IPS-18a (cell line): ENCODE measurements around the gene CFAP410.
"Not testable (repeated sequence)": the region's sequence is repeated elsewhere in the genome, so short reads cannot be mapped to it uniquely, and the experiment has no call there.

Experiments
- H3K27ac ChIP-seq: one replicate; pipeline ENCODE4 v1.5.1; 2013; ENCODE audit warnings: low read length
- H3K27me3 ChIP-seq: one replicate; pipeline ENCODE4 v1.6.1; 2013; ENCODE audit warnings: mild to moderate bottlenecking, low read length; ENCODE audit not compliant: control insufficient read depth, insufficient read depth
- H3K36me3 ChIP-seq: one replicate; pipeline ENCODE4 v1.6.1; 2013; ENCODE audit warnings: low read depth, low read length; ENCODE audit not compliant: control insufficient read depth
- H3K4me1 ChIP-seq: one replicate; pipeline ENCODE4 v1.6.1; 2013; ENCODE audit warnings: low read depth, low read length; ENCODE audit not compliant: control insufficient read depth
- H3K4me3 ChIP-seq: one replicate; pipeline ENCODE4 v1.5.1; 2013; ENCODE audit warnings: low read length
- H3K9ac ChIP-seq: one replicate; pipeline ENCODE4 v1.6.1; 2013; ENCODE audit warnings: mild to moderate bottlenecking, low read length, moderate library complexity
- H3K9me3 ChIP-seq: one replicate; pipeline ENCODE4 v1.6.1; 2013; ENCODE audit warnings: low read depth, low read length; ENCODE audit not compliant: control insufficient read depth

CFAP410 gene

GRCh38 chr21:44347911-44348451 lies 8.8 kb upstream of the CFAP410 start:
- Histone ChIP-seq H3K9me3 (no peaks in the 10 kb centered on the region), H3K9ac (no peak overlapping the region), H3K4me1 (no peaks in the 10 kb centered on the region), H3K36me3 (no peaks in the 10 kb centered on the region), H3K27me3 (no peaks in the 10 kb centered on the region), H3K27ac (no peak overlapping the region), H3K4me3 (no peak overlapping the region)

- Histone ChIP-seq H3K4me3 (no peak overlapping the region), H3K4me1 (no peaks in the 10 kb centered on the region), H3K27me3 (no peaks in the 10 kb centered on the region), H3K9ac (no peak overlapping the region), H3K27ac (no peak overlapping the region), H3K9me3 (no peaks in the 10 kb centered on the region), H3K36me3 (no peaks in the 10 kb centered on the region)
Observed at GRCh38 chr21:44345495-44345894, 6.3 kb upstream of the CFAP410 start.

GRCh38 chr21:44344541-44345183 lies 5.5 kb upstream of the CFAP410 start:
- Histone ChIP-seq H3K27me3 (no peaks in the 10 kb centered on the region), H3K9ac (no peak overlapping the region), H3K36me3 (no peaks in the 10 kb centered on the region), H3K27ac (no peak overlapping the region), H3K9me3 (no peaks in the 10 kb centered on the region), H3K4me1 (peaks cover 4% of the 10 kb centered on the region), H3K4me3 (no peak overlapping the region)

GRCh38 chr21:44342981-44343380 lies 3.8 kb upstream of the CFAP410 start:
- H3K4me3 ChIP-seq, H3K27me3 ChIP-seq, H3K4me1 ChIP-seq, H3K36me3 ChIP-seq, H3K9ac ChIP-seq, H3K27ac ChIP-seq, H3K9me3 ChIP-seq: not testable (repeated sequence)

- H3K4me3 ChIP-seq, H3K27ac ChIP-seq, H3K9ac ChIP-seq, H3K9me3 ChIP-seq, H3K36me3 ChIP-seq, H3K4me1 ChIP-seq, H3K27me3 ChIP-seq: not testable (repeated sequence)
Observed at GRCh38 chr21:44341726-44342458, 2.7 kb upstream of the CFAP410 start.

GRCh38 chr21:44337941-44338895 lies 972 bp downstream of the CFAP410 start:
- Histone ChIP-seq H3K4me1 (peaks cover 4% of the 10 kb centered on the region), H3K9me3 (no peaks in the 10 kb centered on the region), H3K27me3 (no peaks in the 10 kb centered on the region), H3K4me3 (peak overlapping the region; percentile 68), H3K27ac (no peak overlapping the region), H3K36me3 (no peaks in the 10 kb centered on the region), H3K9ac (no peak overlapping the region)

- H3K9ac ChIP-seq, result no peak overlapping the region
- no peaks in the 10 kb centered on the region for H3K36me3 ChIP-seq
- no peak overlapping the region for H3K27ac ChIP-seq
- no peak overlapping the region for H3K4me3 ChIP-seq
- no peaks in the 10 kb centered on the region for H3K27me3 ChIP-seq
- no peaks in the 10 kb centered on the region for H3K9me3 ChIP-seq
- peaks cover 4% of the 10 kb centered on the region for H3K4me1 ChIP-seq
Observed at GRCh38 chr21:44337449-44337848, 1.7 kb downstream of the CFAP410 start.

GRCh38 chr21:44335266-44336059 lies 3.7 kb downstream of the CFAP410 start:
- peaks cover 4% of the 10 kb centered on the region for H3K4me1 ChIP-seq
- H3K27me3 ChIP-seq, result no peaks in the 10 kb centered on the region
- H3K27ac ChIP-seq, result no peak overlapping the region
- H3K36me3 ChIP-seq, result no peaks in the 10 kb centered on the region
- H3K9ac ChIP-seq, result no peak overlapping the region
- H3K9me3 ChIP-seq, result no peaks in the 10 kb centered on the region
- H3K4me3 ChIP-seq, result no peak overlapping the region

GRCh38 chr21:44334329-44335030 lies 4.7 kb downstream of the CFAP410 start:
- no peaks in the 10 kb centered on the region for H3K27me3 ChIP-seq
- H3K27ac ChIP-seq, result no peak overlapping the region
- H3K4me3 ChIP-seq, result no peak overlapping the region
- no peak overlapping the region for H3K9ac ChIP-seq
- H3K4me1 ChIP-seq, result no peaks in the 10 kb centered on the region
- no peaks in the 10 kb centered on the region for H3K36me3 ChIP-seq
- H3K9me3 ChIP-seq, result no peaks in the 10 kb centered on the region

- H3K9ac ChIP-seq, result no peak overlapping the region
- no peak overlapping the region for H3K27ac ChIP-seq
- H3K27me3 ChIP-seq, result no peaks in the 10 kb centered on the region
- H3K36me3 ChIP-seq, result no peaks in the 10 kb centered on the region
- no peak overlapping the region for H3K4me3 ChIP-seq
- no peaks in the 10 kb centered on the region for H3K4me1 ChIP-seq
- H3K9me3 ChIP-seq, result no peaks in the 10 kb centered on the region
Observed at GRCh38 chr21:44333509-44334328, 5.5 kb downstream of the CFAP410 start.
